Measurements from ENCODE around the gene DDX54. TPM values are rescaled to one million over a fixed set of nuclear protein-coding genes. Genes with fewer than 3 reads are reported as not detected.

DDX54 gene
- total RNA-seq, 3 donors from 2014 or later, result 46.4 to 60.6 (median 53.2) TPM

GRCh38 chr12:113221181-113221996 is 36.1 kb upstream of the DDX54 start, which contains the start of gene TPCN1:
Gene TPCN1, plus strand, starts transcription at chr12:113221464. Its CDS starts 5,389 bp downstream, at chr12:113226853.
- no peak for TF ChIP-seq CTCF (IDR thresholded peaks at IDR 0.05)
- Histone ChIP-seq H3K9me3 (no peaks in the 10 kb centered on the region), H3K36me3 (ENCODE audit: low read depth) (peaks cover 5% of the 10 kb centered on the region), H3K4me1 (ENCODE audit: low read depth) (peaks cover 35% of the 10 kb centered on the region), H3K4me3 (peak within 1 kb of the TSS; percentile 85)
- peak; percentile 99 to 100 (median 99) for DNase-seq
- peak; percentile 91 for ATAC-seq
- intact Hi-C loops (cut with DNase I, micrococcal nuclease), result no loop called here

- H3K4me1 ChIP-seq (ENCODE audit: low read depth), result peaks cover 35% of the 10 kb centered on the region
- H3K4me3 ChIP-seq, result peak overlapping the region; percentile 85
- intact Hi-C loops (cut with DNase I, micrococcal nuclease), result no loop called here
- ATAC-seq (no peak), DNase-seq (no peak)
- no peak for TF ChIP-seq CTCF (IDR thresholded peaks at IDR 0.05)
- peaks cover 5% of the 10 kb centered on the region for H3K36me3 ChIP-seq (ENCODE audit: low read depth)
- H3K9me3 ChIP-seq, result no peaks in the 10 kb centered on the region
Observed at GRCh38 chr12:113220593-113221180, 35.4 kb upstream of the DDX54 start.

- Histone ChIP-seq H3K9me3 (no peaks in the 10 kb centered on the region), H3K4me3 (no peak overlapping the region), H3K36me3 (ENCODE audit: low read depth) (peaks cover 3% of the 10 kb centered on the region), H3K4me1 (ENCODE audit: low read depth) (peaks cover 9% of the 10 kb centered on the region)
- ATAC-seq, result no peak
- DNase-seq, result no peak
- intact Hi-C loops (cut with DNase I, micrococcal nuclease), result no loop called here
- TF ChIP-seq CTCF (IDR thresholded peaks at IDR 0.05), result no peak
Observed at GRCh38 chr12:113216027-113216426, 30.7 kb upstream of the DDX54 start.

- Histone ChIP-seq H3K9me3 (no peaks in the 10 kb centered on the region), H3K4me3 (no peak overlapping the region), H3K36me3 (ENCODE audit: low read depth) (no peaks in the 10 kb centered on the region), H3K4me1 (ENCODE audit: low read depth) (peaks cover 6% of the 10 kb centered on the region)
- peak; percentile 91 for ATAC-seq
- intact Hi-C loops (cut with DNase I, micrococcal nuclease), result no loop called here
- peak in 2 of 3 donors; percentile 53 to 55 for DNase-seq
- TF ChIP-seq CTCF (IDR thresholded peaks at IDR 0.05), result no peak
Observed at GRCh38 chr12:113214895-113215400, 29.7 kb upstream of the DDX54 start.

- intact Hi-C loops (cut with DNase I, micrococcal nuclease), result no loop called here
- Histone ChIP-seq H3K4me3 (no peak overlapping the region), H3K36me3 (ENCODE audit: low read depth) (no peaks in the 10 kb centered on the region), H3K4me1 (ENCODE audit: low read depth) (peaks cover 10% of the 10 kb centered on the region), H3K9me3 (no peaks in the 10 kb centered on the region)
- TF ChIP-seq CTCF (IDR thresholded peaks at IDR 0.05), result no peak
- DNase-seq (no peak), ATAC-seq (no peak)
Observed at GRCh38 chr12:113211160-113211559, 25.9 kb upstream of the DDX54 start.
